Stomach (tissue), 9 donors: ENCODE data around the gene TMEM178B. TPM values are rescaled to one million over a fixed set of nuclear protein-coding genes. Genes with fewer than 3 reads are reported as not detected.
"Not testable (repeated sequence)": the region's sequence is repeated elsewhere in the genome, so short reads cannot be mapped to it uniquely, and the experiment has no call there.

Source experiments
- DNase-seq, 2 donors: peaks; one replicate each; pipeline versions ENCODE4 v3.0.0 to v3.0.0-alpha.2; 2013 to 2019
- H3K27ac ChIP-seq, 5 donors: fragments of 200-600 bp in 4 of 5; sonication (generic) in 4 of 5; one replicate each; pipeline ENCODE4 v1.5.1; 2013 to 2019; ENCODE audit warnings: mild to moderate bottlenecking in 1 of 5, moderate library complexity in 1 of 5
- H3K27me3 ChIP-seq, 3 donors: fragments of 200-600 bp; sonication (generic); one replicate each; pipeline ENCODE4 v1.5.1; 2017 to 2019; ENCODE audit warnings: mixed run types in 1 of 3
- H3K36me3 ChIP-seq, 4 donors: fragments of 200-600 bp; sonication (generic); 1 replicate in 3 of 4; 2 replicates in 1 of 4; pipeline ENCODE4 v1.5.1; 2016 to 2019
- H3K4me1 ChIP-seq, 4 donors: fragments of 200-600 bp; sonication (generic); one replicate each; pipeline ENCODE4 v1.5.1; 2016 to 2019
- H3K4me3 ChIP-seq, 4 donors: fragments of 200-600 bp; sonication (generic) in 3 of 4; one replicate each; pipeline ENCODE4 v1.5.1; 2016 to 2019; ENCODE audit warnings: mild to moderate bottlenecking in 1 of 4
- H3K9me3 ChIP-seq, 4 donors: fragments of 200-600 bp; sonication (generic); one replicate each; pipeline ENCODE4 v1.5.1; 2016 to 2019
- CTCF ChIP-seq, 7 experiments: fragments of 450-650 bp in 4 of 7; fragments of 200-600 bp in 3 of 7; sonication (generic) in 3 of 7; IDR thresholded peaks; one replicate each; pipeline ENCODE4 v1.5.1; 2016 to 2019; ENCODE audit warnings: antibody characterized with exemption in 7 of 7, control low read depth in 2 of 7, mild to moderate bottlenecking in 1 of 7
- EP300 ChIP-seq: sonication (generic); formaldehyde crosslinking; IDR thresholded peaks from one replicate; pipeline ENCODE4 v1.6.1; 2017; ENCODE audit warnings: antibody characterized with exemption
- POLR2A ChIP-seq, 4 donors: fragments of 450-650 bp; IDR thresholded peaks; one replicate each; pipeline ENCODE4 v1.6.1; 2016; ENCODE audit warnings: antibody characterized with exemption in 4 of 4, control low read depth in 2 of 4, mild to moderate bottlenecking in 1 of 4, moderate library complexity in 1 of 4
- POLR2AphosphoS5 ChIP-seq, 3 donors: sonication (generic); formaldehyde crosslinking; IDR thresholded peaks; one replicate each; pipeline ENCODE4 v1.6.1; 2016; ENCODE audit warnings: antibody characterized with exemption in 3 of 3
- WGBS, 5 donors: extraction: QIAGEN DNeasy Blood & Tissue Kit in 3 of 5; methylation state at CpG; one replicate each; pipeline versions ENCODE4 v1.1.5 to v1.1.7; 2013 to 2018; 5-methylcytosine and 5-hydroxymethylcytosine counted together
- intact Hi-C: fragments of 100-400 bp; cut with DNase I; formaldehyde crosslinking; loops from one replicate; pipeline ENCODE4 v1.15.1; 2023; ENCODE audit warnings: low total_unique reads
- polyA plus RNA-seq, 3 donors: library from polyadenylated mRNA; stranded (reverse); fragments of 200-250 nt; gene quantifications; one replicate each; pipeline ENCODE4 v1.2.3, GENCODE V29; 2013
- total RNA-seq, 5 donors: library from RNA; depleted of rRNA; stranded (reverse); fragments of >200 nt; gene quantifications; one replicate each; pipeline versions ENCODE4 v1.1.0 to v1.2.3, GENCODE V29; 2014 to 2016
- donor health status: healthy with polysubstance abuse.
- donor health status: Bipolar disorder and iron deficiency.
- donor health status: healthy.

The TMEM178B gene
- total and polyA plus RNA-seq, 8 donors = under 0.01 to 1.7 (median 0.15) TPM; not detected in 3

- Histone ChIP-seq H3K27me3 (peaks cover 0 to 6% (median 0%) of the 10 kb centered on the region in 3 donors), H3K4me1 (no peaks in the 10 kb centered on the region), H3K4me3 (no peak overlapping the region), H3K9me3 (no peaks in the 10 kb centered on the region), H3K27ac (no peak overlapping the region), H3K36me3 (no peaks in the 10 kb centered on the region)
- 62 to 79% (median 70%) methylated on average over 2 of the region's 2 CpGs for WGBS, 5 donors
- DNase-seq = no peak
- intact Hi-C loops = no loop called here
- no peak for TF ChIP-seq EP300
- no peak for TF ChIP-seq CTCF (IDR thresholded peaks at IDR 0.05)
- no peak for TF ChIP-seq POLR2AphosphoS5 (IDR thresholded peaks at IDR 0.05)
- no peak for TF ChIP-seq POLR2A (IDR thresholded peaks at IDR 0.05)
Measured at GRCh38 chr7:141400356-141400755, 326.5 kb downstream of the TMEM178B start.

GRCh38 chr7:141402277-141402996, 328.6 kb downstream of the TMEM178B start:
- Histone ChIP-seq H3K4me3 (no peak overlapping the region), H3K9me3 (no peaks in the 10 kb centered on the region), H3K27me3 (no peaks in the 10 kb centered on the region), H3K4me1 (no peaks in the 10 kb centered on the region), H3K36me3 (no peaks in the 10 kb centered on the region), H3K27ac (no peak overlapping the region)
- WGBS, 5 donors = 81 to 85% (median 83%) methylated on average over 7 to 9 of the region's 9 CpGs
- intact Hi-C loops = no loop called here
- no peak for DNase-seq
- TF ChIP-seq POLR2AphosphoS5 (IDR thresholded peaks at IDR 0.05) (no peak), EP300 (no peak), CTCF (IDR thresholded peaks at IDR 0.05) (no peak), POLR2A (IDR thresholded peaks at IDR 0.05) (no peak)

- H3K9me3 ChIP-seq, DNase-seq, H3K36me3 ChIP-seq, H3K4me1 ChIP-seq, intact Hi-C loops, H3K27ac ChIP-seq, H3K4me3 ChIP-seq, H3K27me3 ChIP-seq: not testable (repeated sequence)
- WGBS, 5 donors = 81 to 85% (median 84%) methylated on average over 11 of the region's 11 CpGs
Measured at GRCh38 chr7:141403846-141404245, 330.0 kb downstream of the TMEM178B start.

GRCh38 chr7:141406347-141406746, 332.5 kb downstream of the TMEM178B start:
- TF ChIP-seq POLR2AphosphoS5 (IDR thresholded peaks at IDR 0.05) (no peak), EP300 (no peak)
- H3K4me1 ChIP-seq = no peaks in the 10 kb centered on the region
- H3K4me3 ChIP-seq = no peak overlapping the region
- H3K27ac ChIP-seq = no peak overlapping the region
- no peaks in the 10 kb centered on the region for H3K27me3 ChIP-seq
- DNase-seq = no peak
- H3K36me3 ChIP-seq = no peaks in the 10 kb centered on the region
- no peaks in the 10 kb centered on the region for H3K9me3 ChIP-seq
- intact Hi-C loops = no loop called here

GRCh38 chr7:141407893-141408292, 334.0 kb downstream of the TMEM178B start:
- intact Hi-C loops = no loop called here
- Histone ChIP-seq H3K27me3 (no peaks in the 10 kb centered on the region), H3K4me3 (no peak overlapping the region), H3K4me1 (no peaks in the 10 kb centered on the region), H3K27ac (no peak overlapping the region), H3K9me3 (no peaks in the 10 kb centered on the region), H3K36me3 (no peaks in the 10 kb centered on the region)
- 77 to 87% (median 80%) methylated on average over 3 of the region's 3 CpGs for WGBS, 5 donors
- no peak for DNase-seq
- TF ChIP-seq EP300 (no peak), POLR2AphosphoS5 (IDR thresholded peaks at IDR 0.05) (no peak), CTCF (IDR thresholded peaks at IDR 0.05) (no peak), POLR2A (IDR thresholded peaks at IDR 0.05) (no peak)
